ENCODE measurements around the gene IFNA8.
"Not testable (repeated sequence)": the region's sequence is repeated elsewhere in the genome, so short reads cannot be mapped to it uniquely, and the experiment has no call there.

Gene IFNA8

DNA sequence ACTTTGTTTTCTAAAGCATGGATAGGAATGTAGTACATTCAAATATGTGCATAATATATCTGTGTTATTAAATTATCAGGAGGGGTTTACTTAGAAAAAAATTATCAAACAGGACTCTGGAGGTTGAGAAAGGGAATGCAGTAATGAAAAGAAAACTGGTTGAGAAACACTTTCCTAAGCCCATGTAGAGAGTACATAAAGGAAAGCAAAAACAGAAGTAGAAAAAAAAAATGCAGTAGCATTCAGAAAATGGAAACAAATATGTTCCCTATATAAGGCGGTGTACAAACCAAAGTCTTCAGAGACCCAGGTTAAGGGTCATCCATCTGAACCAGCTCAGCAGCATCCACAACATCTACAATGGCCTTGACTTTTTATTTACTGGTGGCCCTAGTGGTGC, at the start of gene IFNA8:
TSS of gene IFNA8 (plus strand) at position 301 of the 400 bp plus-strand sequence. CDS start at position 361, 60 bp downstream.
- DNase-seq = no peak

DNA sequence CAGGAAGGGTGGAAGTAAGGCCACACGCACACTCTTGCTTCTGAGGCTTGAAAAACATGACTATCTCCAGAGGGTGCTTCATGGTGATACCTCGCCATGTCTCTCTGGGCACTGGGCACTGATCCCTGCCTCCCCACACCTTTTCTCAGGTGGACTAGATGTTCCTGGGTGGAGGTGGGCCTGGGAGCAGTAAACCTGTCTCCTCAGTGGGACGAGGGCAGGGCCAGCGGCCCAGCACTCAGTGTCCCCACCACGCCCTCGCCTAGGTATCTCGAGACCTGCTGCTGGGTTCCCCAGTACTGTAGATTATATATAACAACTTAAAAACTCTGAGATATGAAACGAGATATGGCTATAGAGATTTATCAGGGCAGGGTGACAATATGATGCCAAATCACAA, 46.6 kb upstream of the IFNA8 start:
- no peak for DNase-seq

DNA sequence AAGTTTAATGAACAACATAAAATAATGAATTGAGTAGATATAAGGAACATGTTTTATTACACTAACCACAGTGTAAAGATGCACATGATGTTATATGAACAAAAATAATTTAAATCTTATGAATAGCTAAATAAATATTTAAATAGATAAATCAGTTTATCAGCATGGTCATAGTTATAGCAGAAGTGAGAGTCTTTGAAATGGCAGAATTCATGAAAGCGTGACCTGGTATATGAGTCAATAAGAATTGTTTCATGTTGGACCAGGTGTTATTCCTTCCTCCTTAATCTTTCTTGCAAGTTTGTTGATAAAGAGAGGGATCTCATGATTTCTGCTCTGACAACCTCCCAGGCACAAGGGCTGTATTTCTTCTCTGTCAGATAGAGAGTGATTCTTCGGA, 41.7 kb upstream of the IFNA8 start:
- DNase-seq = not testable (repeated sequence)

GRCh38 chr9:21367957-21368356, 41.0 kb upstream of the IFNA8 start, which contains the start of gene IFNA13:
IFNA13 (minus strand) TSS chr9:21368057; CDS start chr9:21368010, 47 bp downstream.
- DNase-seq = no peak

GRCh38 chr9:21371467-21371866, 37.5 kb upstream of the IFNA8 start:
- DNase-seq = not testable (repeated sequence)

GRCh38 chr9:21381448-21382339, 27.2 kb upstream of the IFNA8 start:
- peak; percentile 83 for DNase-seq

GRCh38 chr9:21383627-21384026, 25.3 kb upstream of the IFNA8 start:
- peak; percentile 45 for DNase-seq

- peak; percentile 60 for DNase-seq
Observed at GRCh38 chr9:21385131-21385670, 23.7 kb upstream of the IFNA8 start, which contains the start of gene IFNA2. IFNA2 (minus strand) TSS chr9:21385398; CDS start chr9:21385329, 69 bp downstream.

GRCh38 chr9:21392270-21392669, 16.6 kb upstream of the IFNA8 start:
- DNase-seq = peak; percentile 63

DNA sequence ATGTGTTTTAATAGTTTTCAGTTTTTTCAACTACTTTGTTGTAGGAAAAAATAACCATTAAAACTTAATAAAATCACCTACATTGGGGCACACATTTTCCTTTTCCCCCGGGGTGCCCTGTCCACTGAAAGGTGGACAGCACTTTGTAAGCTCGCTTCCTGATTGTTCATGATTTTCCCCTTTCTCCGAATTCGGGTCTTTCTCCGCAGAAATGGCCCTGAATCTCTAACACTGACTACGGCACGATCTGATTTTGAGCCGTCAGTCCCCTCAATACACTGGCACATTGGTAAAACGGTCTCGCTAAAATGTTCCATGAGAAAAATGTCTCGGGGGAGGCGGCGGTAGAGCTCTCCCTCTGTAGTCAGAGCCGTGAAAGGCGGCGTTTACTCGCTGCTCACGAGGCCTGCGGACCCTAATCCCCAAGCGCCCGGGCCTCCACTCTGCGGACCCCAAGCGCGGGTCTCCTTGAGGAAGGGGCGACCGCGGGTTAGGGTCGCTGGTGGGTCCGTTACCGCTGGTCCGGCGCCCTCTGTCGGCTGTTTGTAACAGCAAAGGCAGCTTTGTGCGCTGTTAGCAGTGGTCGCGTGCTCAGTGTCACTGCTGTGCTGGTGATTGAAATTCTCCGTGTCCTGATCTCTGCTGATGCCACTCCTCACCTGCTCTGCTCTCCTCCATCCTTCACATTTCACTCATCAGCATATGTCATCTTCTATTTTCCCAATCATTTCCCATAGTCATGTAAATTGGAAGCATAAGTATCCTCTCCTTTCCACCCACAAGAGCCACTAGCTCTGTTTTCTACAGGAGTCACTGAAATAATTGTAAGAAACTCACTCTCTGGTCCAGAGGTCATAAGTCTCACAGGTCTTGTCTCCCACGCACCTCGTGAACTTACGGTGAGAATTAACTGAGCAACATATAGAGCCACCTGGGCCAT, 12.9 kb upstream of the IFNA8 start:
- DNase-seq = peak; percentile 74

- no peak for DNase-seq
Observed at GRCh38 chr9:21398955-21399489, 9.9 kb upstream of the IFNA8 start.

GRCh38 chr9:21399956-21400355, 9.0 kb upstream of the IFNA8 start:
- DNase-seq = no peak

GRCh38 chr9:21402386-21403251, 6.3 kb upstream of the IFNA8 start:
- no peak for DNase-seq

GRCh38 chr9:21404146-21404545, 4.8 kb upstream of the IFNA8 start:
- no peak for DNase-seq

- peak; percentile 23 for DNase-seq
Observed at GRCh38 chr9:21412107-21412506, 3.2 kb downstream of the IFNA8 start.

- DNase-seq = no peak
Observed at GRCh38 chr9:21413151-21413550, 4.2 kb downstream of the IFNA8 start.

DNA sequence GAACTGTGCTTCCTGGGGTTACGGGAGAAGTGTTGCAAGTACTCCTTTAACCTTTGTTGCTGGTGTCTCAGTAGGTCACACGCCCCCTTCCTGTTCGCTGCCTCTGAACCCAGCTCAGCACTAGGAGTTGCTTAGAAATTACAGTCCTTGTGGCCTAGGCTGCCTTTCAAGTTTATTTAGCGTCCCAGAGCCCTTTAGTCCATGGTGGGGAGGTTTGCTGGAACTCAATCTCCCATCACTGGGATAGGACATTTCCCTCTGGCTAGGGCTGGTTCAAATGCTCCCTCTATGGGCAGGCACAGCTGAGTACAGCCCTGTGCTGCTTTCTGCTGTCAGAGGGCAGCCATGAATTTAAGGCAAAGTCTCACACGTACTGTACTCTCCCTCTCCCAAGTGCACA, 4.7 kb downstream of the IFNA8 start:
- no peak for DNase-seq

GRCh38 chr9:21414220-21414940, 5.5 kb downstream of the IFNA8 start:
- DNase-seq = no peak

DNA sequence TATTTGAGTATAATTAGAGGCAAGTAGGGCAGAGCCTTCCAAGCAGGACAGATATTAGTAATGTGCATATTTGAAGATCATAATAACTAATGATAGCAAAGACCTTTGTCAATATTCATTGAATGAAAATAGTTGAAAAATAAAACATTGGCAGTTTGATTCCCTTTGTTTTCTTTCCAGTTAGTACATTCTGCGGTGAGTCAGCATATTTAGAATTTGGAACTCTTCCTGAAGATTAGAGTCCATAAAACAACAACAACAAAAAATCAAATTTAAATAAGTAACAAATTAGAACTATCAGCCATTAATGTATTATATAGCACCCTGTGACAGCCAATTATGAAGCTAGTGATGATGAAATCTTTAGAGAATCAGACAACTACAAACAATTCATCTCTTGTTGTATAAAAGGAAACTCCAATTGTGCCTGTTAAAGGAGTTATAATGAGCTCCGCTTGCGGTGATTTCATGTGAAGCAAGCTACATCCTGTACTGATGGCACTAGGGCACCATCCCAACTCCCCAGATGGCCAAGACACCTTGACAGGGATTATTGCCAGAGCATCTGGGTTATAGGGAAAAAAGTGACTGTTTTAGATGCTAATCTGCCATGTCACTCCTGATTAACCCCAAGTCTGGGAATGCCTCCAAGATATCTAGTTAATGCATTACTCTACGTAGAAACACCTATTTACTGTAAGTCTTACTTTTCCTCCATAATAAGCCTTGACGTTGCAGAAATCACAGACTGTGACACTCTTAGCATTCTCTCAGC, 6.8 kb downstream of the IFNA8 start:
- DNase-seq = no peak

DNA sequence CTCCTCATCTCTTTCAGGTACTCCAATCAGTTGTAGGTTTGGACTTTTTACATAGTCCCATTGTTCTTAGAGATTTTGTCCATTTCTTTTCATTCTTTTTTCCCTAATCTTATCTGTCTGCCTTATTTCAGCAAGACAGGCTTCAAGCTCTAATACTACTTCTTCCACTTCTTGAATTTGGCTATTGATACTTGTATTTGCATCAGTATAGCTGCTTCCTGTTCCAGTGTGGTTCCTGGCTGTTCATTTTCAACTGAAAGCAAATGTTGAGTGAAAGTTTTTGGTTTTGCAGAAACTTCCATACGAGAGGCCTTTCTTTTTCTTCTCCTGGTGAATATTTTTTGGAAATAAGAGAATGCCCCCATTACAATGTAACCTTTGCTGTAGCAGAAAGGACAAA, 19.3 kb downstream of the IFNA8 start:
- no peak for DNase-seq

Measured in OCI-M1 (cell line).